GM21529 (cell line): ENCODE results near the gene CFAP46.
"Not testable (repeated sequence)": the region's sequence is repeated elsewhere in the genome, so short reads cannot be mapped to it uniquely, and the experiment has no call there.

Experiments
- ATAC-seq: cut with Tn5 transposase; IDR thresholded peaks from one replicate; pipeline ENCODE4 v1.9.1; 2021; ENCODE audit not compliant: unreplicated experiment

CFAP46 gene

GRCh38 chr10:132810141-132810806 is 132.1 kb downstream of the CFAP46 start:
- ATAC-seq = no peak

DNA sequence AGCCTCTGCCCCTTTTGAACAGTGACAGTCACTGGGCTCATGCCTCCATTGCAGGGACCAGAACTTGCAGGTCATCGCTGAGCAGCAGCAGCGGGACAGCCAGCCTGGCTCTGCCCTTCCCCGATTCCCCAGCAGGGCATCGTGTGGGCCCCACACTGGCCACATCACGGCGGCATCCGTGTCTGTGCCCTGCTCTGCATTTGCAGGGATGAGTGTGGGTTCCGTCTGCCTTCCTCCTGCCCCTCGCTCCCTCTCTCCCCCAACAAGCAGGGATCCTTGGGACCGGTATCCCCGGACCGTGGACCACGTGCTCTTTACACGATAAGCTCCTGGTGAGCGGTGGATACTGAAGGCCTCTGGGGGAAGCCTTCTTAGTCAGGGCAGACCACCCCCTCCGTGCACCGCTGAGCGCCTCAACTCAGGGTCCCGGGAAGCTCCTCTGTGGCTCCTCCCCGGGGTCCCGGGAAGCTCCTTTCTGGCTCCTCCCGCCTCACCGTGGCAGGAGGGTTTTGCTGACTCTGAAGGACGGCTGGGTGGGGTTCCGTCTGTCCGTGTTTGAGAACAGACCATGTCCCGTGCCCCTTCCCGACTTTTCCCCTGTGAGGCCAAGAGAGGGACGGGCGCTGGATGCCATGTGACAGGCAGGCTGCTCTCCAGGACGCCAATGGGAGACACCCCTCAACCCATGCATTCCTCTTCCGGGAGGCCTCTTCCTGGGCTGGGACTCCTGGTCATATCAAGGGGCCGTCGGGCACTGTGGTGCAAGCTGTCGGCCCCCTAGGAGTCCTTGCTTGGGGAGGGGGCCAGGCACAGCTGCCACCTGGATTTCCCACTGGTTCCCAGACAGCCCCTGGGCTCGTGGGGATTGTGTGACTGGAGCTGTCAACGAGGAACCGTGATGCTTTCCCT is 132.9 kb downstream of the CFAP46 start:
- no peak for ATAC-seq

- no peak for ATAC-seq
Measured at GRCh38 chr10:132808383-132809231, 133.8 kb downstream of the CFAP46 start.

GRCh38 chr10:132807621-132808049 is 134.7 kb downstream of the CFAP46 start:
- ATAC-seq = no peak

DNA sequence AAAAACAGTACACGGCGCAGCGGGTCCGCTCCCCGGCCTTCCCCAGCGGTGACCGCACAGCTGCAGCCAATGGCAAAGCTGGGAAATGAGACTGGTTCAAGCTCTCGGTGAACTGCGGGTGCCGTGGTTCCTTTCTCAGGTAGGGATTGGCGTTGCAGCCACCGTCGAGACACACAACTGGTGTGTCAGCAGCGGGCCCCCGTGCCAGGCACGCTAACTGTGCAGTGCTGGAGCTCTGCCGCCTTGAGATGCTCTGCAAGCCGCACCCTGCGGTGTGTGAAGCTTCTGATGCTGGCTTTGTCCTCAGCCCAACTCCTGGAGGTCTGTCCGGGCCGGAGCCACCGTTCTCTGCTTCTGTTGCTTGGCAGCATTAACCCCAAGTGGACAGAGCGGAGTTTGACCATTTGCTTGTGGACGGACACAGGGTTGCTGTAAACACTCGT is 135.8 kb downstream of the CFAP46 start:
- ATAC-seq = no peak

- no peak for ATAC-seq
Measured at GRCh38 chr10:132806110-132806509, 136.3 kb downstream of the CFAP46 start.

- ATAC-seq = no peak
Measured at GRCh38 chr10:132805599-132805998, 136.8 kb downstream of the CFAP46 start.

GRCh38 chr10:132804785-132805426 is 137.5 kb downstream of the CFAP46 start:
- no peak for ATAC-seq

DNA sequence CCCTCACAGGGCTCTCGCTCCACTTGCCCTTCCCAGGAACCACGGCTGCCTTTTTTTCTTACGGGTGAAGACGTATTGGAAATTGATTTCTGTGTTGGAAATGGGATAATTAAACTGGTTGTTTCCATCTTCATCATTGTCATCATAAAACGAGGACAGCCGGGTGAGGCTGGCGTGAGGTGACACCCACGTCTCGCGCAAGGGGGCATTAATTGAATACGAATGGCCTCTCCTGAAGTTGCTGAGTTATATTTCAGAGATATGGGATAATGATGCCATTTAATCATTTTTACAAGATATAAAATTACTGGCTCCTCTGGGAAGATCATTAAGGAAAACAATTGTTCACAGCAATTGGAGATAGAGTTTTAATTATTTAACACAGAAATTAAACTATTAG is 138.1 kb downstream of the CFAP46 start:
- no peak for ATAC-seq

DNA sequence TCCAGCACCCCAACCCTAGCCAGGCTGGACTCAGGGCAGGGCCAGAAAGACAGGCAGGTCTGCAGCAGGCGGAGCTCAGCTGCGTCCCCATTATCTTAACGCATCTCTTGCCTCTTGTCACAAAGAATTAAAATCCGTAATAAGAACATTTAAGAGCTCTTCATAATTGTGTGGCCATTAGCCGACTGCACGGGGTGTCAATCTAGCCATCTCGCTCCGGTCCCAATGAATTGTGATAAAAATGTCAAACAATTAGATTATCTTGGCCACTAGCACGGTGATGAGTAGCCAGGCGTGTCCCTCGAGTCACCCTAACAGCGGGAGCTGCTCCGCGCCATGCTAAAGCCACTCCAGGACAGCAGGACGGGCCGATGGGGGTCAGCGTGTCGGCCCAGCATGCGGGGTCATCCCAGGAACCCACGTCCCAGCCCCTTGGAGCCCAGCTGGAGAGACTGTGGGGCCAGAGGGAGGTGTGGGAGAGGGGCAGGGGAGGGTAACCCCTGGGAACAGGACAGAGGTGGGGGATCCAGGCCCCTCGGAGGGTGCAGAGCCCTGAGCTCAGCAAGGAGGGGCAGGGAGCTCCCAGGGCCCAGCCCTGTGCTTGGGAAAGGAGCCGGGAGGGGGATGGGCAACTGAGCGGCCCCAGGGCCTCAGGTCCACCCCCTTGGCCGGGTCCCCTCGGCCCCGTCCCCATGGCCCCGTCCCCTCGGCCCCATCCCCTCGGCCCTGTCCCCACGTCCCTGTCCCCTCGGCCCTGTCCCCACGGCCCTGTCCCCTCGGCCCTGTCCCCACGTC is 138.8 kb downstream of the CFAP46 start:
- ATAC-seq = no peak

DNA sequence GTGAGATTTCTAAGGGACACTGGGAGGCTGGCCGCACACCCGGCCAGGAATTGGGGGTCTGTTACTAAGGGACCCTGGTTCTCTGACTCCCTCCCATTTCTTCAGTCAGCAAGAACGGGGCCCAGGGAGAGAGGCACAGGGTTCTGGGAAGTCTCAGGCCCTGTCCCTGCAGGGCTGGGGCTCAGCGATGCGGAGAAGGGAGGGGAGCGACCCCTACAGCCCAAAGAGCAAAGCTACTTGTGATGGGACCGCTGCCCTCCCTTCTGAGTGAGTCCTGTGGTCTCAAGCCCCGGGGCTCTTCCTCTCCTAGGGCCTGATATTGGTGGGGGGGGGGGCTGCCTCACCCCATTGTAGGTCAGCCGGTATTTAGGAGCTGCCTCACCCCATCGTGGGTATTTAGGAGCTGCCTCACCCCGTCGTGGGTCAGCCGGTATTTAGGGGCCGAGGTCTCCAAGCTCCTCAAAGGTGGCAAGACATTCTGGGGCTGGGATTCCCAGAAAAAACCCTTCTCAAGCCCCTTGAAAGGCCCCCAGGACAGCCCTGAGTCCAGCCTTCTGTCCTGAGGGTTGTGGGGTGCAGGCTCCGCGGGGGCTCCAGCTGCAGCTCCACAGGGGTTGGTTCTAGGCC is 139.6 kb downstream of the CFAP46 start:
- ATAC-seq = no peak

GRCh38 chr10:132802048-132802447 is 140.3 kb downstream of the CFAP46 start:
- ATAC-seq = no peak

- no peak for ATAC-seq
Measured at GRCh38 chr10:132799865-132800264, 142.5 kb downstream of the CFAP46 start.

- no peak for ATAC-seq
Measured at GRCh38 chr10:132798876-132799275, 143.5 kb downstream of the CFAP46 start.

- ATAC-seq = no peak
Measured at GRCh38 chr10:132798403-132798802, 144.0 kb downstream of the CFAP46 start.

DNA sequence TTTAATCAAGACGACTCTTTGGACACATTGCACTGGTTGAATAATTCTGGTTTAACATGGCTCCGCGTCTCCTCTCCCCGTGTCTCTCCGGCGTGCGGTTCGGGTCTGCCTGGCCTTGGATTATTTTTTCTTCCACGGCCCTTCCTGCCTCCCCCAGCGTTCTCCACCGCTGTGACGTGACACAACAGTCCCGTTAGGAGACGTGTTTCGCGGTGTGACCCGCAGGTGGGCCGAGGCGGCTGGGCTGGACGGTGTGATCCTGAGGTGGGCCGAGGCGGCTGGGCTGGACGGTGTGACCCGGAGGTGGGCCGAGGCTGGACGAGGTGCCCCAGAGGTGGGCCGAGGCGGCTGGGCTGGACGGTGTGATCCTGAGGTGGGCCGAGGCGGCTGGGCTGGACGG is 144.4 kb downstream of the CFAP46 start:
- not testable (repeated sequence) for ATAC-seq

GRCh38 chr10:132796846-132797245 is 145.5 kb downstream of the CFAP46 start:
- no peak for ATAC-seq

DNA sequence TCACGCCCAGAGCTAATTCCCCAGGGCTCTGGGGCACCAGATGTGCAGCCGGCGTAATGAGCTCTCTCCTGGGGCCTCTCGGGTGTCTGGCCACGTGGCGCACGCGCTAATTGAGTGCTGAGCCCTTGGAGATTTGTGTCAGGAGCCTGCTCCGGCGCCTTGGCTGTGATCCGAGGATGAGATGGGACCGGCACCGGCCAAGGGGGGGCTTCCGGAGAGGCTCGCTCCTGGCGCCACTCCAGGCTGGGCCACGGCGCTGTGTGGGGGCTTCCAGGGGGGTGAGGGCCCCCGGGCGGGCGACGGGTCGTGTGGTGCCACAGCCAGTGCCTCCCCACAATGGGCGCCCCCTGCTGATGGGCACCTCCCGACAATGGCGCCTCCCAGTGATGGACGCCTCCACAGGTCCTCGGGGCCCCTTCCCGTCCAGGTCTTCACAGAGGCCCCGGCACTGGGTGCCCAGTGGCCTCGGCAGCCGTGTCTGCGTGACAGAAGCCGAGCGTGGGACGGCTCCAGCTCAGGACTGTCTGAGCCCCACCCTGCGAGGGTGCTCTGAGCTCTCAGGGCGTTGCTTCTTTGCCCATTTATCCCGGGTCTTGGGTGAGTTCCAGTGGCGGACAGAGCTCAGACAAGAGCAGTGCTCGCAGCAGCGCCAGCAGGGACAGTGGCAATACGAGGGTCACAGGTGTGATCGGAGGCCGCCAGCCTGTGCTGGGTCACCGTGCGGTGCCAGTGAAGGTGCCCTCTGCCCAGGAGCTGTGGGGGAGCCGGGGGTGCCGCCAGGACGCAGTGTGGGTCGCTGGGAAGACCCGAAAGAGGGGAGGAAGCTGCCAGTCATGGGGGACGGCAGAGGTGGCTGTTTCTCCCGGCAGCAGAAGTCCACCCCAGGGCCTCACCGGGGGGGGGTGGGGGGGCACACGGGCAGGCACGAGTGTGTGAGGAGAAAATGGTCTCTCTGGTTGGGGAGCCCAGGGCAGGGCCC is 148.2 kb downstream of the CFAP46 start:
- ATAC-seq = no peak
